ENCODE measurements around the gene ILDR1. TPM values are rescaled to one million over a fixed set of nuclear protein-coding genes. Genes with fewer than 3 reads are reported as not detected.
A peak's percentile ranks its signal among the peaks of the same experiment; 100 is the strongest.

ILDR1 gene
- total RNA-seq, 1 donor from 2014 or later: 0.07 TPM

DNA sequence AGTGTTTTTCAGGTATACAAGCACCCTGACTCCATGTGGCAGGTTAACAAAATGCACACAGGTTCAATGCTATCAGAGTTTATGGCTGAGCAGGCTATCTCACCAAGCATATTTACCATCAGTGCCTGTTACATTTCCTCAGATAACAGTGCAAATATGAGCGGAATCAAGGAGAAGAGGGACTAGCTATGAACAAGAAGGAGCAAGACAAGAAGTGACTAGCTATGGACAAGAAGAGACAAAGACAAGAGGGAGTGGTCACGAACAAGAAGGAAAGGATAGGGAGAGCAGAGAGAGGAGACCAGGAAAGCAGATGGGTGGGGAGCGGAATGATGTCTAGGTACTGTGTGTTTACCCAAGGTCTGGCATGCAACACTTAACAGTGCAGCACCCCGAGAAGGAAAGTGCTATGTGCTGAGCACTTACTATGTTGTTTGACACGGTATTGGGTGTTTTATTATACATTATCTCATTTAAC, 8.6 kb downstream of the ILDR1 start:
- Histone ChIP-seq H3K4me3 (no peak overlapping the region), H3K9ac (no peak overlapping the region), H4K20me1 (ENCODE audit: low read depth) (no peaks in the 10 kb centered on the region), H2AFZ (replicated peaks) (no peak overlapping the region), H3K4me2 (no peak overlapping the region), H3K79me2 (ENCODE audit: low read depth) (no peaks in the 10 kb centered on the region), H3K27me3 (no peaks in the 10 kb centered on the region), H3K27ac (no peak overlapping the region), H3K4me1 (no peaks in the 10 kb centered on the region), H3K36me3 (no peaks in the 10 kb centered on the region), H3K9me3 (ENCODE audit: low read depth) (no peaks in the 10 kb centered on the region), H3F3A (ENCODE audit: low read depth) (no peaks in the 10 kb centered on the region)
- Mint-ChIP-seq H3K27me3 (ENCODE audit: insufficient read depth, low read depth) (peaks cover 3% of the 10 kb centered on the region), H3K4me1 (no peaks in the 10 kb centered on the region), H3K27ac (no peak overlapping the region), H3K4me3 (no peak overlapping the region), H3K9me3 (no peaks in the 10 kb centered on the region), H3K36me3 (no peaks in the 10 kb centered on the region)
- no peak for TF ChIP-seq EZH2 (IDR thresholded peaks at IDR 0.05)
- TF ChIP-seq, protein P1, sequence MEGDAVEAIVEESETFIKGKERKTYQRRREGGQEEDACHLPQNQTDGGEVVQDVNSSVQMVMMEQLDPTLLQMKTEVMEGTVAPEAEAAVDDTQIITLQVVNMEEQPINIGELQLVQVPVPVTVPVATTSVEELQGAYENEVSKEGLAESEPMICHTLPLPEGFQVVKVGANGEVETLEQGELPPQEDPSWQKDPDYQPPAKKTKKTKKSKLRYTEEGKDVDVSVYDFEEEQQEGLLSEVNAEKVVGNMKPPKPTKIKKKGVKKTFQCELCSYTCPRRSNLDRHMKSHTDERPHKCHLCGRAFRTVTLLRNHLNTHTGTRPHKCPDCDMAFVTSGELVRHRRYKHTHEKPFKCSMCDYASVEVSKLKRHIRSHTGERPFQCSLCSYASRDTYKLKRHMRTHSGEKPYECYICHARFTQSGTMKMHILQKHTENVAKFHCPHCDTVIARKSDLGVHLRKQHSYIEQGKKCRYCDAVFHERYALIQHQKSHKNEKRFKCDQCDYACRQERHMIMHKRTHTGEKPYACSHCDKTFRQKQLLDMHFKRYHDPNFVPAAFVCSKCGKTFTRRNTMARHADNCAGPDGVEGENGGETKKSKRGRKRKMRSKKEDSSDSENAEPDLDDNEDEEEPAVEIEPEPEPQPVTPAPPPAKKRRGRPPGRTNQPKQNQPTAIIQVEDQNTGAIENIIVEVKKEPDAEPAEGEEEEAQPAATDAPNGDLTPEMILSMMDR (IDR thresholded peaks at IDR 0.05): no peak
- TF ChIP-seq EZH2phosphoT487 (IDR thresholded peaks at IDR 0.05): no peak
- no peak for DNase-seq (ENCODE audit: low spot score)

DNA sequence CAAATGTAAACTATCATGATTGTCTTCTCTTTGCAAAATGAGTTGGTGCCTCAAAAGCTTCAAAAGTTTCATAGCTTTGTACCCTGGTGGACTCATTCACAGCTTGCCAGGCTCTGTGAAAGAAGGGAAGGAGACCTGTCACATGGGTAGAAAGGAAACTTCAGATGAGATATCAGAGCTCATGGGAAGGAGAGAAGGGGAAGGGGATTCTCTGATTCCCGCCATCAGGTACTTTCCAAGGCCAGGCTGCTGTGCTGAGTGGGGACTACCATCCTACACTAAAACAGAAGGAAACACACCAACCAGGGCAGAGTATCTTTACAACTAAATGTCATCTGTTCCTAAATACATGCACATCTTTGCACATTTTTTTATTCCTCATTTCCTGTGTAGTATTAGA, 9.2 kb downstream of the ILDR1 start:
- H3K4me2 ChIP-seq: no peak overlapping the region
- H3K79me2 ChIP-seq (ENCODE audit: low read depth): no peaks in the 10 kb centered on the region
- no peaks in the 10 kb centered on the region for H3F3A ChIP-seq (ENCODE audit: low read depth)

GRCh38 chr3:122011396-122011795, 10.7 kb downstream of the ILDR1 start:
- peaks cover under 1% of the 10 kb centered on the region for H3K27me3 Mint-ChIP-seq (ENCODE audit: insufficient read depth, low read depth)
- no peak overlapping the region for H3K4me2 ChIP-seq
- no peaks in the 10 kb centered on the region for H3F3A ChIP-seq (ENCODE audit: low read depth)
- no peaks in the 10 kb centered on the region for H3K9me3 Mint-ChIP-seq
- H2AFZ ChIP-seq (replicated peaks): peak overlapping the region; percentile 17
- no peaks in the 10 kb centered on the region for H3K4me1 ChIP-seq
- H3K27me3 ChIP-seq: no peaks in the 10 kb centered on the region
- H4K20me1 ChIP-seq (ENCODE audit: low read depth): no peaks in the 10 kb centered on the region
- TF ChIP-seq EZH2 (IDR thresholded peaks at IDR 0.05) (no peak), EZH2phosphoT487 (IDR thresholded peaks at IDR 0.05) (no peak)
- TF ChIP-seq, protein P1 (IDR thresholded peaks at IDR 0.05): no peak
- no peak overlapping the region for H3K4me3 Mint-ChIP-seq
- DNase-seq (ENCODE audit: low spot score): no peak
- H3K4me1 Mint-ChIP-seq: no peaks in the 10 kb centered on the region
- H3K36me3 ChIP-seq: no peaks in the 10 kb centered on the region
- no peaks in the 10 kb centered on the region for H3K79me2 ChIP-seq (ENCODE audit: low read depth)
- no peak overlapping the region for H3K9ac ChIP-seq
- H3K9me3 ChIP-seq (ENCODE audit: low read depth): no peaks in the 10 kb centered on the region
- no peak overlapping the region for H3K27ac Mint-ChIP-seq
- no peaks in the 10 kb centered on the region for H3K36me3 Mint-ChIP-seq
- no peak overlapping the region for H3K4me3 ChIP-seq
- H3K27ac ChIP-seq: no peak overlapping the region

More for the DNA sequence above, 9.2 kb downstream of the ILDR1 start:
- Histone ChIP-seq H3K4me1 (no peaks in the 10 kb centered on the region), H3K9ac (no peak overlapping the region), H3K9me3 (ENCODE audit: low read depth) (no peaks in the 10 kb centered on the region), H3K4me3 (no peak overlapping the region), H3K27me3 (no peaks in the 10 kb centered on the region), H2AFZ (replicated peaks) (no peak overlapping the region), H3K36me3 (no peaks in the 10 kb centered on the region), H4K20me1 (ENCODE audit: low read depth) (no peaks in the 10 kb centered on the region), H3K27ac (no peak overlapping the region)
- no peak overlapping the region for H3K27ac Mint-ChIP-seq
- H3K4me3 Mint-ChIP-seq: no peak overlapping the region
- no peak for DNase-seq (ENCODE audit: low spot score)
- peaks cover 3% of the 10 kb centered on the region for H3K27me3 Mint-ChIP-seq (ENCODE audit: insufficient read depth, low read depth)
- H3K36me3 Mint-ChIP-seq: no peaks in the 10 kb centered on the region
- TF ChIP-seq EZH2 (IDR thresholded peaks at IDR 0.05): no peak
- TF ChIP-seq, protein P1 (IDR thresholded peaks at IDR 0.05): no peak
- TF ChIP-seq EZH2phosphoT487 (IDR thresholded peaks at IDR 0.05): no peak
- no peaks in the 10 kb centered on the region for H3K9me3 Mint-ChIP-seq
- H3K4me1 Mint-ChIP-seq: no peaks in the 10 kb centered on the region
